GM21619 (cell line): ENCODE data around the gene MAPK4.

ENCODE experiments used
- ATAC-seq: cut with Tn5 transposase; IDR thresholded peaks from one replicate; pipeline ENCODE4 v1.9.1; 2021; ENCODE audit not compliant: unreplicated experiment

MAPK4 gene

DNA sequence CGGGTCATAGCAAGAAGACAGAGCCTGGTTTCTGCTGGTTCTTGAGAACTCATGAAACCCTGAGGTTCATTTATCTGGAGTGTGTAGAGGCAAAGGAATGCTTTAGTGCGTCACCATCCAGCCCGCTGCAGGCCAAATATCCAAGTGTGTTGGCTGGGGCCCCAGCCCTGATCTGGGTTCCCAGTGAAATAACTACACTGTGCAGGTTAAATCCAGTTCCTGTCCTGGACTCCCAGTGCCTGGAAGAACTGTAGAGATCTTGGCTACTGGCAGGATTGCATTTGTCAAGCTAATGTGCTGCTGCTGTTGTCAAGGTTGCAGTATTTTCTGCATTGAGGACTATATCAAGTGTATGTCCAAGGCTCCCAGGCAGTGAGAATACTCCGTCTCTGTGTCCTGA is 89.9 kb downstream of the MAPK4 start:
- ATAC-seq = no peak

DNA sequence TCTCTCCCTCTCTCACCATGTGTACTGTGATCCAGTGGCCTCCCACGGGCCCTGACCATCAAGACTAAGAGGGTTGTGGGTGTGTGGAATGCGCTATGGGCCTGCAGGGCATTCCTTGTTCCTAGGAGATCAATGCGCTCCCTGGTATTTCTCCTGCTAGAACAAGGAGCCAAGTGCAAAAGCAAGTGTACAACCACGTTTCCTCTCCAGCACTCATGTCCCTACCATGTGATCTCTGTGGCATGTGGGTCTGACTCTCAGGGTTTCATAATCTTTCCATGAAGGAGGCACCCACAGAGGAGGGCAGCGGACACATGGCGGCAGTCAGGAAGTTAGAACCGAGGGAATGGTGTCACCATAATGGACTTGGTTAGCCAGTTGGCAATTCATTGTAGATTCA is 91.4 kb downstream of the MAPK4 start:
- ATAC-seq = no peak

DNA sequence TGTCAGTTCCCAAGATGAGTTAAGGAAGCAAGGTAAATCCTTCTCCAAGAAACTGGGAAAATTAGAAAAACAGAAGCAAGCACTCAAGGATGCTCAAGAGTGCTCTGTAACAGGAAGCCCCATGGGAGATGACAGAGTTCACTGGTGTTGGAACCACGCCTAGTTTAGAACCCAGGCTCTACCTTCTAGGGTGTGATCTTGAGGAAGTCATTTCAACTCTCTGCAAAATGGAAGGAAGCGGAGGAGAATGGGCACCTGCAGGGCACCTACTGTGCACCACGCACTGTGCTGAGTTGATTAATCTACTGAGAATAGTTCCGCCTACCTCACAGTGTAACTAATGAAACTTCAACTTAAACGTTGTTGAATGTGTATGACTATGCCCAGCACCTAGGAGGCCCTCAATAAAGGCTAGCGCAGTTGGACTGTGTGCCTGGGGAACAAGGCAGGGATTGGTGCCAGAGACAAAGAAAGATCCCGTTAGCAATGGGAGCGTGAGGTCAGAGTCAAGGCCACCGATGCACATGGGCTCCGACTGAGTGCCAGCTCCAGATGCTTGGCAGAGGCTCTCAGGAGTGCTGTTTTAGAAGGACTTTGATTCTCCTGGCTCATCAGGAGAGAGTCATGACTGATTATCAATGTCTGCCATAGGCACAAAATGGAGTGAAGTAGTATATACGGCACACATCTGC is 93.7 kb downstream of the MAPK4 start:
- ATAC-seq = no peak

DNA sequence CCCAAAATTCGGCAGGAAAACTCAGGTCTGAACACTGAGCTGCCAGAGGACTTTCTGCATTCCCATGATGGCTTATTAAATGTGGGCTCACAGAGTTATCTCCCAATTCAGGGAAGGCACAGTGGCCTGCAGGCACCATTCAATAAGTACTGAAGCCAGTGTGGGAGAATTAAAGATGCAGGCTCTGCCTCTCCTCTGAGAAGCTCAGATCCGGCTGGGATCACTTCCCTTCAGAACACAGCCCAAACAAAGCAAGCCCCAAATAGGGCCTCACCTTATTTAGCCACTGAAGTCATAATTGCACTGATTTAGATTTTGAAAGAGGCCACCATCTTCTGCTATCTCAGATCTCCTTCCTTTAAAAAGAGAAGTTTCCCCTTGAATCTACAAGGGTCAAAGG is 94.3 kb downstream of the MAPK4 start:
- no peak for ATAC-seq

DNA sequence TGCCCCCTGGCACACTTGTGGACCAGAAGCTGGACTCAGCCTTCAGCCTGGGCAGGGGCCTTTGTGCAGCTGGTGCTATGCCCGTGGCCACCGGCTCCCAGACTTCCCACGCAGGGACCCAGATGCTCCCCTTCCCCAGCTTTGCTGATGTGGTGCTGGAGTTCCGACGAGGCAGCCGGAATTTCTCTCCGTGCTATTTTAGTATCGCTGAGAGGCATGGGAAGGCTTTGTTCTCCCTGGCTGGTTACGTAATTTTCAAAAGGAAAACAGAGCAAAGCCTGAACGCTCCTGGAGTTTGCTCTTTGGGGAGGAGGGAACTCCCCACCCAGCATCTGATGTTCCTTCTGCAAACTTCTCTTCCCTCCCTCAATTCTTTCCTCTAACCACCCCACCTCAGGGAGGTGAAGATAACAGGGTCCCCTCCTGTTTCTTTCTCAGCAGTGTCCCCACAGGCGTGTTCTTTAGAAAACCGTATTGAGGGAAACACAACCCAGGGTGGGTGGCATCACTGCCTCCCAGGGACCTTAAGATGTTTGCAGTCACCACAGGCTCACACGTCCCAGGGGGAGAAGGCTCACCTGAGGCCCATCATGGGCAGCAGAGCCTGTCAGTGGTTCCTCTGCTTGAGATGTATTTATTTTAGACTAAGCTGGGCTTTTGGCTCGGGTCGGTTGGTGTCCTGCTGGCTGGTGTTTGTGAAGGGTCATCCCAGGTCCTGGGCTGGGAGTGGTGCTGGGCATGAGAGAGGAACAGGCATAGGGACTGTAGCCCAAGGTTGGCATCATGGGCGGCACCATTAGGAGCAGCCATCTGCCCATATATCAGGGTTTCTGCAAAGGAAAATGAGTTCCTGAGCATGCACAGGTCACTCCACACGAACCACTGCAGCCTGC is 95.0 kb downstream of the MAPK4 start:
- no peak for ATAC-seq

DNA sequence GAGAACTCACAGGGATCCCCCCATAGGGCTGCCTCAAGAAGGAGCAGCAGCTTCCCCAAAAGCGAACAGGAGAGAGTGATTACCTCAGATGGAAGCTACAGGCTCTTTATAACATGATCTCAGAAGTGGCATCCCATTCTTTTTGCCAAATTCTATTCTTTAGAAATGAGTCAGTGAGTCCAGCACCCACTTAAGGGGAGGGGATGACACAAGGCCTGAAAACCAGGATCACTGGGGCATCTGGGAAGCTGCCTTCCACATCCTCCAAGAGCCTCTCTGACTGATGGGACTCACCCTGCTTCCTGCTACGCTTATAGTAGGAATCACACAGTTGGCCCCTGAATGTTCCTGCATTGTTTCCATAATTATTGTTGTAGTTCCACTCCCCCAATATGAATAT is 96.5 kb downstream of the MAPK4 start:
- ATAC-seq = no peak

DNA sequence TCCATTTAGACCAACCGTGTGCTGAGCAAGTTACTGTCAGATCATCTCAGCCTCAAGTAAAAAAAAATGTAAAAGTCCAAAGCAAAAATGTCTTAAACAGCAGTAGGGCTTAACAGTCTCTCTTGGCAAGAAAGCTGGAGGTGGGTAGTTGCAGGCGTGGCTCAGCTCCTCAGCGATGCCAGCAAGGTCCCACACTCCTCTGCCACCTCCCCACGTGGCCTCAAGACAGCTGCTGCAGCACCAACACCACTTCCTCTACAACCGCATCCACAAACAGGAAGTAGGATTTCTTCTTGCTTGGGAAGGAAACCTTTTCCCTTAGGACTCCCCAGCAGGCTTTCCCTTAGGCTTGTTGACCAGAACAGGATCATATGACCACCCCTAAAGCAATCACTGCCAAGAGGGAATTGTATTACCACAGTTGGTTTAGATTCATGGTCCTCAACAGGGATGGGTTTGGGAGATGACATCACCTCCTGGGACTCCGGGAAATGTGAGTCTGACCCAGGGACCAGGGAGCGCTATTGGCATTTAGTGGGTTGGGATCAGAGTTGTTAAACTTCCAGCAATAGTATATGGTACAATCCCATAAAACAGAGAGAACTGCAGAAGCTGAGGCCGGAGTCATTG is 97.1 kb downstream of the MAPK4 start:
- no peak for ATAC-seq

DNA sequence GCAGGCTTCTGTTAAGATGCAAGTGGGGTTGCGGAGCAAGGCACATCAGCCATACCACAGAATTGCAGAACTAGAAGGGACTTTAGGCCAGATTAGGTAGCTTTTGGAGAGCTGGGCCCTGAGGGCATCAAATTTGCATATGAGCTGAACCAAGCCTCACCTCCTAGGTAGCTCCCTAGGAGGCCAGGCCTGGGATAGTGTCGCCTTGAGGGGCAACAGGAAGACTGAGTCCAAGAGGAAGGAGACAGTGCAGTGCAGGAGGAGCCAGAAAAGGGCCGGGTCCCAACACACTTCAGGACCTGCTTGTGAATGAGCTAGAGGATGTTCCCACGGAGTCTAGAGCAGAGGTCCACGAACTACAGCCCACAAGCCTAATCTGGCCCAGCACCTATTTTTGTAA is 98.7 kb downstream of the MAPK4 start:
- no peak for ATAC-seq

DNA sequence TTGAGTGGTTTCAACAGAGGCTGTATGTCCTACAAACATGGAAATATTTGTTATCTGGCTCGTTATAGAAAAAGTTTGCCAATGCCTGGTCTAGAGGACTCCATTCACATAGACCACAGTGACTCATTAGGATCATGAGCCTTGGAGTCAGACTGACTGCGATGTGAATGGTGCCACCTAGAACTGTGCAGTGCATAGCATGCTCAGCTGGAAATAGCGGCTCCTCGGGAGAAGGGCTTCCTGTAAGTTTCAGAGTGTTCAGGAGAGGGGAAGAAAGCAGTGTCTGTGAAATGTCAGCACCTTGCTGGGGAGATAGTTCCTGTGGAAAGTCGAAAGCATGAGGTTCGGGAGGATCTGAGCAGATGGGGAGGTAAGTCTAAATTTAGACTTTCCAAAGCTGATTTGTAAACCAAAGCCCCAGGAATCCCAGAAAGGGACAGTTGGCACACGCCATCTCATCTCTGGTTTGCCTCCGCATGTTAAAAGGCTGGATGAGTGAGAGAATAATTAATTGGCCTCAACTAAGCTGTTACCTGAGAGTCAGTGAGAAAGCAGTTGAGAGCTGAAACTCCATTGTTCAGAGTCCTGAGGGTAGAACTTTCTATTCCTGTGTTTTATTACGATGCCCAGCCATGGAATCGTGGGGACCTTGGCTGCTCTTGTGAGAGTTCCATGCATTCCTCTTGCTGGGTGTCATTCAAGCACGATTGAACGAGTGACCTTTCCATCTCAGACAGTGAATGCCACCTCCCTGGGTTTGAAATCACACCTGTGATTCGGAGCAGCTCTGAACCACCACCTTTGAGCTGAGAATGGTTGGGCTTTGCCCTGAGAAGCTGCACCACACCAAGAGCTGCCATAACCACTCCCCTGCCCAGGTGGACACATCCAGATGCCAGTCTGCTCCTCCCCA is 99.5 kb downstream of the MAPK4 start:
- no peak for ATAC-seq

DNA sequence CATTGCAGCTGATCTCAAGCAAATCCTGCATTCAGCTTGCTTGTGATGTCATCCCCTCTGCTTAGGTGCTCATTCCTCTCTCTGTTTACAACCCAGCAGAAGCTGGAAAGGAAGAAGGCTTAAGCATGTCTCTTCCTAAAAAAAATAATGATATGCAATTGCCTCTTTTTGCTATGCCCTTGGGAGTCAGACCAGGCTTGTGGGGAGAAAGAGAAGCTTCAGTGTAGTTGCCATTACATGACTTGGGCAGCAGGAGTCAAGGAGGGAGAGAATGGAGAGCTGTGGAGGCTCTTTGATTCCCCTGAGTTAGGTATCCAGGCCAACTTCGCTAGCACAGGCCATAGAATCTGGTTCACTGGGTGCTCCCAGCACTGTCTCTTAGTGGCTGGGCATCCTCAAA is 101.1 kb downstream of the MAPK4 start:
- ATAC-seq = no peak

DNA sequence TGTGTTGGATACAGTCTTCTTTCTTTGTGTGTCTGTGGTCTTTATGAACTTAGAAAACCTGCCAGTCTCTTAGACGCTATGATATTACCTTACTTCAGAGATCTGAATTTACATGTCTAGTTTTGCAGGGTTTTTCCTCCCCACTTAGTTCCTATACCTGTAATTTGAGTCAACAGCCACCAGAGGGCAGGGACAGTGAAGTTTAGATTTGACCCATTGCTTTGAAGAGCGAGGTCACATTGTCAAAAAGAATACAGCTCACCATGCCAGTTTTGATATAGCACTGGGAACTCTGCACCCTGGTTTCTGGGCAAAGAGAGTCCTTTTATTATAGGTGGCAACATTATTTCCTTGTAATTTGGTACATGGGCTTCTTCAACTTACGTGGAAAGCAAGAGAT is 102.3 kb downstream of the MAPK4 start:
- no peak for ATAC-seq

DNA sequence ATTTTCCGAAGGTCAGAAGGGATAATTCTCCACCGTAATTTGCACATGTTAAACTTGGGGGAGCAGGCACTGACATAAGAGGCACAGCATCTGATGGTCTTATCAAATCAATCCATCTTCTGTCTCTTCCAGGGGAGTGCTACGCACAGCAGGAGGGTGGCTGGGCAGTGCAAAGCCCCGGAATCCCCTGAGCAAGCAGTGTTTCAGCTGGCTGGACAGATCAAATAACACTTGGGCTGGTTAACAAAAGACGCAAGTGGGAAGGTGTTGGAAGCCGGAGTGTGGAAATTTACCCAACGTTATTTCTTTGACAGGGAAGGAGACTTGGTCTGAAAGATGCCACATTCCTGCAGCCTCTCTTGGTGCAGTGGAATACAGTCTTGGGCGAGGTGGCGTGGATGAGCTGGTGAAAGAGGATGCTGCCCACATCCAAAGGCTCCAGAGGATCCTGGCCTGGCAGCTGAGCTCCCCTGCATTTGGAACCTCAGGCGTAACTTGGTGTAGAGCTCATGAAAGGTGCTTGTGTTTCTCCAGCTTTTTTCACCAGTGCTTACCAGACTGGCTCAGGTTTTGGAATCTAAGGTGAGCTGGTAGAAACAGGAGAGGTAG is 103.0 kb downstream of the MAPK4 start:
- no peak for ATAC-seq

DNA sequence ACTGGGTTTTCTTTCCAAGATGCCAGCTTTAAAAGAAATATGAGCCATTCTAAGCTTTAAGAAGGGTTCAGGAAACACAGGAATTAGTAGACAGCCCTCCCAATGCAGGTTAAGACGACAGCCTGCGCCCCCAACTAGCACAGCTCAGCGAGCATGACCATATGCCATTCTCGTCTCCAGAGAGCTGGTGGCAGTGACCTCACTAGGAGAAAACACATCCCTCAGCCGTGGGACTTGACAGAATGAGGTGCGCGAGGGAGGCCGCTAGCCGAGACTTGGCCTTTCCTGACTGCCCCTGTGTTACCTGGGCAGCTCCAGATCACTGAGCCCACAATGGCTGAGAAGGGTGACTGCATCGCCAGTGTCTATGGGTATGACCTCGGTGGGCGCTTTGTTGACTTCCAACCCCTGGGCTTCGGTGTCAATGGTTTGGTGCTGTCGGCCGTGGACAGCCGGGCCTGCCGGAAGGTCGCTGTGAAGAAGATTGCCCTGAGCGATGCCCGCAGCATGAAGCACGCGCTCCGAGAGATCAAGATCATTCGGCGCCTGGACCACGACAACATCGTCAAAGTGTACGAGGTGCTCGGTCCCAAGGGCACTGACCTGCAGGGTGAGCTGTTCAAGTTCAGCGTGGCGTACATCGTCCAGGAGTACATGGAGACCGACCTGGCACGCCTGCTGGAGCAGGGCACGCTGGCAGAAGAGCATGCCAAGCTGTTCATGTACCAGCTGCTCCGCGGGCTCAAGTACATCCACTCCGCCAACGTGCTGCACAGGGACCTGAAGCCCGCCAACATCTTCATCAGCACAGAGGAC is 103.9 kb downstream of the MAPK4 start:
- ATAC-seq = no peak

DNA sequence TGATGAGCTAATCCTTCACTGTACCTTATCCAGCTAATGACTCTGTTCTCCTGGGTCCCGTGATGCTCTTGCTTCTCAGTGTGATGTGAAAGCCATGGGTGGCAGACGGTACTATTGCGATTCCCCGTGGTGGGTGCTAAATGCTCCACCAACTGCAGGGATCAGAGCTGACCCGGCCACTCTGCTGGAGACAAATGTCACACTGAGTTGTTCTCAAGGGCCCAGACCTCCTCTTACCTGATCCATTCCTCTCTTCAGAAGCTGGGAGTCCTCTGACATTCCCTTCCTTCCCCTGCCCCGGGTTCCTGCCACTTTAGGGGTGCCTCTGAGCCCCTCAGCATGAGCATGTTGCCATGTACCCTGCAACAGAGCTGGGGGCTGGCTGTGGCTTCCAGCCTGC is 105.1 kb downstream of the MAPK4 start:
- ATAC-seq = no peak

DNA sequence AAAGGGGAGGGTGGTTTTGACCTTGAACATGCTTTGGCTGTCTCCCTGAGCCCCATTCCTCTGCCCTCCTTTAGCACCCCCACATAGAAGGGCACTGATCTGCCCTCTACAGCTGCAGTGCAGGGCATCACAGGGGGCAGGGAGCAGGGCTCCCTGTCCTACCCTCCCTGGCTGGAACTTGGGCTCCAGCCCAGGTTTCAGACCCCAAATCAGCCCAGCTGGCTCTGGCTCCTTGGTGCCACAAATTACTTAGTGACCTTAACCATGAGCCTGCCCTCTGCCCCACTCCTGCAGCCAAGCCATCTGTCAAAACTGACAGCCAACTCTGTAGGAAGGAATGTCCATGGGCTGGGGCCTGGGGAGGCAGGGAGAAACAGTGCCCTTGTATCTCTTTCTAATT is 105.6 kb downstream of the MAPK4 start:
- no peak for ATAC-seq

DNA sequence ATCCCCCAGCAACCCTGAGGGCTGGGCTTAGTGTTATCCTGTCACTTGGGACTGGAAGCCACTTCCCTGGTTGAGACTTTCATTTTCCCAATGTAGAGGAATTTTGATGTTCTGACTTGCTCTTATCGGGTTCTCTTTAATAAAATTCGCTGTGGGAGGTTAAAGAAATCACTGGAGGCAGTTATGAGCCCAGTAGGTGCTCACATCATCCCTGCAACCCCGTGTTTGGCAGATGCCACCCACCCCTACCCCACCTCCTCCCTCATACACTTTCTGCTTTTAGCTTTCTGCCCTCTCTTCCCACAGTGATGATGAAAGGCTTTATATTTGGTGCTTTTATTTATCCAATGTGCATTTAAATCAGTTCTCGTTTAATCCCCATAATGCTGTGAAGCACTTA is 106.6 kb downstream of the MAPK4 start:
- ATAC-seq = no peak

DNA sequence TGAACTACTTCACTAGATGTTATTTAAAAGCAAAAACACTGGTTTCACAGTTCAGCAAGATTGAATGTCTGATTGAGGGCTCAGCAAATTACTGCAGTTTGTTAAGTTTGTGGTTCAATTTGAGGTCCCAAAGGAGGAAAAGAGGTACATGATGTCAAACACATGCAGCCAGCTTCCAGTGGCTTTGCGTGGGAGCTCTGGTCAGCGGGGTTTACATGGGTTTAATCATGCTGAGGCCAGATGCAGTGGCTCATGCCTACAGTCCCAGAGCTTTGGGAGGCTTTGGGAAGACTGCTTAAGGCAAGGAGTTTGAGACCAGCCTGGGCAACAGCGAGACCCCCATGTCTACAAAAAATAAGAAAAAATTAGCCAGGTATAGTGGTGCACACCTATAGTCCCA is 111.5 kb downstream of the MAPK4 start:
- ATAC-seq = no peak

DNA sequence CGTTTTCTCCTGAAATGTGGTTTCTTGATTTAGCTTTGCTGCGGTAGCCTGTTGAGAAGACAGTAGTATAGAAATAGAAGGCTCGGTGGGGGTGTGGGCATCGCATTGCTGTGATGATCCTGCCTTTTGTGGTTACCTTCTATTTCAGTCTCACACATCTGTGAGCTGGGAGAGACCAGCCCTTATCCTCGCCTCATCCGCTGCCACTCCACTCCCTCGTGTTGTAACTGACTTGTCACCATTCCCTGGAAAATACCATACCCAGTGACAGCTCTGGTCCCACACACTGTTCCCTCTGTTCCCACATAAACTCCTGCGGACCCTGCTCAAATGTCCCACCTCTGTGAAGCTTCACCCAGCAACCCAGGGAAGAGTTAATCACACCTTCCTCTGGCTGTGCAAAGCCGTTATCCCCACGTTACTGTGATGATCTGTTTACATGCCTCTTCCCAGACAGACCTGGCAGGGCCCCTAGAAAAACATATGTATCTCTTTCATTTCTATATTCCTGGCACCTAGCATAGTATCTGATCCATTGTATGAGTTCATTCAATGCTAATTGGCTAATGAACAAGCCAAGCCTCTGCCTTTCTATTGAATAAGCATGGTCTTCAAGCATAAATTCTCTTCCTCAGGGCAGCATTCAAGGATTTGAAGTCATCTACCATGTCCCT is 114.6 kb downstream of the MAPK4 start:
- no peak for ATAC-seq

DNA sequence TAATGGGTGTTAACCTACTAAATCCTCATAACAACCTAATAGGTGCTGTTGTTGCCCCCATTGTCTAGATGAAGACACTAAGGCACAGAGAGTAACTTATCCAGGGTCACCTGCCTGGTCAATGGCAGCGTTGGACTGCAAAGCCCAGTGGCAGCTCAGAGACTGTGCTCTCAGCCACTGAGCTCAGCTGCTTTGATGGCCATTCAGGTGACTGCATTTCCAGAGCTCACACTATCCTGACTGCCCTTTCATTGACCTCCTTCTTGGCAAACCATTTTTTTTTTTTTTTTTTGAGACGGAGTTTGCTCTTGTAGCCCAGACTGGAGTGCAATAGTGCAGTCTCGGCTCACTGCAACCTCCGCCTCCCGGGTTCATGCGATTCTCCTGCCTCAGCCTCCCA is 115.2 kb downstream of the MAPK4 start:
- no peak for ATAC-seq
